ENCODE measurements around the gene XRCC3. TPM values are rescaled to one million over a fixed set of nuclear protein-coding genes. Genes with fewer than 3 reads are reported as not detected.

The XRCC3 gene
- total RNA-seq, 1 experiment from 2014 or later = 36.8 TPM

DNA sequence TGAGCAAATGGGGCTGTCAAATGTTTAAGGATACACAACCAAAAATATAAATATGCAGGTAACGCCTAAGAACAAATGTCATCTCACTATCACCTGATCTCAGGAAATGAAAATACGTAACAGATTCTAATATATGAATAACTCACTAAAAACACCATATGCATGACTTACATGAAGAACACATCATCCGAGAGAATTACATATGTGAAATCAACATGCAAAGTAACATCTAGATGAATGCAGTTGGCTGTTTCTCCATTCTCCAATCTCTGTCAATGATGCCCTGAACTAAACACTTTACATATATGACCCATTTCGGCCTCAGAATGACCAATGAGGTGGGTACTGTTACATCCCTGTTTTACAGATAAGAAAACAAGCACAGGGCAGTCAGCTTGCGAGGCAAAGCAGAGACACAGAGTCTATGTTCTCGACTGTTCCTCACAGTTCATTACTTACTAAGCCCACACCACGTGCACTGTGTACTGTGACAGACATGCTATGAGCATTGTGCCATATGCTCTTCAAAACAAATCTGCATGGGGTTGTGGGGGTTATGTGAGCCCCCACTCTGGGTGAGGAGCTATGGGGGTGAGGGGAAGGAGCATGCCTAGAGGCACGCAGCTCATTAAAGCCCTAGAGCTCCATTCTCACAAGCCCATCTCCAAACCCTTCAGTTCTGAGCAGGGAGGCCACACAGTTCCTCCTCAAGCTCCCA is 43.0 kb upstream of the XRCC3 start:
- Histone ChIP-seq H3K27me3 (ENCODE audit: control insufficient read depth, insufficient read depth, low read length) (no peaks in the 10 kb centered on the region), H3K9me3 (ENCODE audit: control insufficient read depth, insufficient read depth, low read depth, low read length) (no peaks in the 10 kb centered on the region), H3K36me3 (ENCODE audit: control insufficient read depth, insufficient read depth, low read length) (no peaks in the 10 kb centered on the region), H3K27ac (ENCODE audit: low read length) (no peak overlapping the region), H3K4me3 (ENCODE audit: low read depth in 2 of 2, low read length in 2 of 2) (no peak overlapping the region), H3K4me1 (ENCODE audit: control insufficient read depth, insufficient read depth, low read length) (no peaks in the 10 kb centered on the region)
- in situ Hi-C loops (cut with HindIII; ENCODE audit: low pct_unique_long_range_greater_than_20kb, low sequenced_read_pairs) = no loop called here
- CTCF ChIA-PET = no interaction called here
- no TSS peak for BruUV-seq (replicated peaks)
- intact Hi-C loops (cut with micrococcal nuclease; ENCODE audit: unreplicated experiment) = no loop called here
- DNase-seq (ENCODE audit: low read depth, low spot score) (no peak), ATAC-seq (no peak)
- POLR2A ChIA-PET = no interaction called here
- TF ChIP-seq CTCF (IDR thresholded peaks at IDR 0.05) = no peak
- no peak for TF ChIP-seq SIN3A (IDR thresholded peaks at IDR 0.05; ENCODE audit: borderline replicate concordance, insufficient read depth, low read depth, low read length)

- intact Hi-C loops (cut with micrococcal nuclease; ENCODE audit: unreplicated experiment) (no loop called here), in situ Hi-C loops (cut with HindIII; ENCODE audit: low pct_unique_long_range_greater_than_20kb, low sequenced_read_pairs) (no loop called here)
- H3K36me3 ChIP-seq (ENCODE audit: control insufficient read depth, insufficient read depth, low read length) = no peaks in the 10 kb centered on the region
- POLR2A ChIA-PET = no interaction called here
- H3K9me3 ChIP-seq (ENCODE audit: control insufficient read depth, insufficient read depth, low read depth, low read length) = no peaks in the 10 kb centered on the region
- CTCF ChIA-PET = no interaction called here
- no peak for DNase-seq (ENCODE audit: low read depth, low spot score)
- BruUV-seq (replicated peaks) = no TSS peak
- TF ChIP-seq REST (IDR thresholded peaks at IDR 0.05; ENCODE audit: insufficient read depth in 1 of 2, low read depth in 2 of 2, low read length in 1 of 2) = no peak
- TF ChIP-seq TCF7L2 (IDR thresholded peaks at IDR 0.05; ENCODE audit: low read depth, low read length) = no peak
- no peak for TF ChIP-seq SIN3A (IDR thresholded peaks at IDR 0.05; ENCODE audit: borderline replicate concordance, insufficient read depth, low read depth, low read length)
- TF ChIP-seq CTCF (IDR thresholded peaks at IDR 0.05) = no peak
- TF ChIP-seq POLR2AphosphoS5 (IDR thresholded peaks at IDR 0.05; ENCODE audit: low read depth, low read length) = no peak
- ATAC-seq = no peak
- H3K27me3 ChIP-seq (ENCODE audit: control insufficient read depth, insufficient read depth, low read length) = no peaks in the 10 kb centered on the region
- no peaks in the 10 kb centered on the region for H3K4me1 ChIP-seq (ENCODE audit: control insufficient read depth, insufficient read depth, low read length)
- H3K4me3 ChIP-seq (ENCODE audit: low read depth in 2 of 2, low read length in 2 of 2) = no peak overlapping the region
- H3K27ac ChIP-seq (ENCODE audit: low read length) = no peak overlapping the region
Measured at GRCh38 chr14:103755060-103755459, 39.8 kb upstream of the XRCC3 start.

All from Panc1 (cell line).